Colonic mucosa (tissue), 4 donors: ENCODE measurements around the gene GBGT1. TPM values are rescaled to one million over a fixed set of nuclear protein-coding genes. Genes with fewer than 3 reads are reported as not detected.
A peak's percentile ranks its signal among the peaks of the same experiment; 100 is the strongest.

Experiments
- DNase-seq: peaks from one replicate; pipeline ENCODE4 v3.0.0-alpha.2; 2020
- H3K27ac ChIP-seq: fragments of 200-600 bp; one replicate; pipeline ENCODE4 v1.8.0; 2021
- H3K27me3 ChIP-seq: fragments of 200-600 bp; one replicate; pipeline ENCODE4 v1.8.0; 2021
- H3K36me3 ChIP-seq: fragments of 200-600 bp; one replicate; pipeline ENCODE4 v1.8.0; 2021
- H3K4me1 ChIP-seq: fragments of 200-600 bp; one replicate; pipeline ENCODE4 v1.8.0; 2021; ENCODE audit warnings: mild to moderate bottlenecking
- H3K4me3 ChIP-seq: fragments of 200-600 bp; one replicate; pipeline ENCODE4 v1.8.0; 2021
- H3K9ac ChIP-seq, 2 donors: one replicate each; pipeline ENCODE4 v1.7.0; 2013; ENCODE audit warnings: control low read depth in 2 of 2, low read depth in 2 of 2, low read length in 2 of 2
- H3K9me3 ChIP-seq: fragments of 200-600 bp; one replicate; pipeline ENCODE4 v1.8.0; 2021
- CTCF ChIP-seq: fragments of 200-600 bp; IDR thresholded peaks from one replicate; pipeline ENCODE4 v1.8.0; 2022; ENCODE audit warnings: antibody characterized with exemption, mild to moderate bottlenecking
- intact Hi-C: fragments of 100-400 bp; cut with DNase I; formaldehyde crosslinking; loops from one replicate; pipeline ENCODE4 v1.14.1; 2022
- total RNA-seq, 2 donors: library from RNA; stranded (reverse); fragmentation: NEBNext Ultra II Directional in 1 of 2; extraction: Animal tissue kit (Norgen Biotek cat#: 25700) in 1 of 2; gene quantifications; one replicate each; pipeline ENCODE4 v1.2.1, GENCODE V29; 2021
- donor health status: healthy.
- donor health status: DM: no; HTN: no; CAD: no.
- donor health status: DM: no; HTN: no; CAD: no.

The GBGT1 gene
- total RNA-seq, 2 donors from 2014 or later: 4.6 to 4.8 TPM

- Histone ChIP-seq H3K4me3 (peak overlapping the region; percentile 77), H3K27me3 (no peaks in the 10 kb centered on the region), H3K9ac (peak overlapping the region; percentile 96 to 99), H3K9me3 (no peaks in the 10 kb centered on the region), H3K36me3 (no peaks in the 10 kb centered on the region), H3K27ac (peak overlapping the region; percentile 85), H3K4me1 (peaks cover 17% of the 10 kb centered on the region)
- peak; percentile 65 for DNase-seq
- intact Hi-C loops: loop anchor here (5.0 kb wide), 2 partner anchors 101 to 116 kb away; partner anchors contain the start of gene GTF3C5
- no peak for TF ChIP-seq CTCF
These were observed 15.2 kb downstream of the GBGT1 start for GRCh38 chr9:133148199-133149129.

GRCh38 chr9:133147412-133148198 is 16.1 kb downstream of the GBGT1 start:
- Histone ChIP-seq H3K9ac (peak overlapping the region; percentile 96 to 99), H3K9me3 (no peaks in the 10 kb centered on the region), H3K36me3 (no peaks in the 10 kb centered on the region), H3K4me1 (peaks cover 24% of the 10 kb centered on the region), H3K27me3 (no peaks in the 10 kb centered on the region), H3K27ac (peak overlapping the region; percentile 85), H3K4me3 (peak overlapping the region; percentile 77)
- DNase-seq: peak; percentile 91
- intact Hi-C loops: loop anchor here (5.0 kb wide), 2 partner anchors 100 to 115 kb away; partner anchors contain the start of gene GTF3C5
- TF ChIP-seq CTCF: peak; percentile 99

GRCh38 chr9:133146746-133147411 is 16.8 kb downstream of the GBGT1 start:
- Histone ChIP-seq H3K27me3 (no peaks in the 10 kb centered on the region), H3K4me1 (peaks cover 24% of the 10 kb centered on the region), H3K27ac (no peak overlapping the region), H3K4me3 (no peak overlapping the region), H3K36me3 (no peaks in the 10 kb centered on the region), H3K9me3 (no peaks in the 10 kb centered on the region), H3K9ac (peak overlapping the region; percentile 65 to 96)
- DNase-seq: no peak
- no peak for TF ChIP-seq CTCF
- intact Hi-C loops: loop anchor here (5.0 kb wide), 2 partner anchors 100 to 115 kb away; partner anchors contain the start of gene GTF3C5

- no peak for TF ChIP-seq CTCF
- Histone ChIP-seq H3K9me3 (no peaks in the 10 kb centered on the region), H3K9ac (peak overlapping the region; percentile 3 to 85), H3K4me1 (peaks cover 24% of the 10 kb centered on the region), H3K36me3 (no peaks in the 10 kb centered on the region), H3K4me3 (no peak overlapping the region), H3K27me3 (no peaks in the 10 kb centered on the region), H3K27ac (peak overlapping the region; percentile 52)
- DNase-seq: no peak
- intact Hi-C loops: loop anchor here (1.0 to 5.0 kb wide), 3 partner anchors 42 to 113 kb away; partner anchors contain the start of gene GTF3C5
These were observed 18.5 kb downstream of the GBGT1 start for GRCh38 chr9:133144904-133145851.
